ENCODE results near the gene SMG6. TPM values are rescaled to one million over a fixed set of nuclear protein-coding genes. Genes with fewer than 3 reads are reported as not detected.
"Not testable (repeated sequence)": the region's sequence is repeated elsewhere in the genome, so short reads cannot be mapped to it uniquely, and the experiment has no call there.

The SMG6 gene
- total and polyA plus RNA-seq, 11 donors, result 12.2 to 38.6 (median 22.1) TPM

GRCh38 chr17:2319051-2319450 is 15.5 kb upstream of the SMG6 start:
- no peak overlapping the region for H3K27ac ChIP-seq
- no peaks in the 10 kb centered on the region for H3K9me3 ChIP-seq
- ATAC-seq, result no peak
- H3K36me3 ChIP-seq, result peaks cover 0 to 54% (median 37%) of the 10 kb centered on the region in 9 donors
- no peak overlapping the region for H3K4me3 ChIP-seq
- intact Hi-C loops (cut with DNase I), result no loop called here
- DNase-seq, result no peak
- H3K4me1 ChIP-seq, result no peaks in the 10 kb centered on the region
- no peak for TF ChIP-seq POLR2A (IDR thresholded peaks at IDR 0.05)
- TF ChIP-seq, protein P1, sequence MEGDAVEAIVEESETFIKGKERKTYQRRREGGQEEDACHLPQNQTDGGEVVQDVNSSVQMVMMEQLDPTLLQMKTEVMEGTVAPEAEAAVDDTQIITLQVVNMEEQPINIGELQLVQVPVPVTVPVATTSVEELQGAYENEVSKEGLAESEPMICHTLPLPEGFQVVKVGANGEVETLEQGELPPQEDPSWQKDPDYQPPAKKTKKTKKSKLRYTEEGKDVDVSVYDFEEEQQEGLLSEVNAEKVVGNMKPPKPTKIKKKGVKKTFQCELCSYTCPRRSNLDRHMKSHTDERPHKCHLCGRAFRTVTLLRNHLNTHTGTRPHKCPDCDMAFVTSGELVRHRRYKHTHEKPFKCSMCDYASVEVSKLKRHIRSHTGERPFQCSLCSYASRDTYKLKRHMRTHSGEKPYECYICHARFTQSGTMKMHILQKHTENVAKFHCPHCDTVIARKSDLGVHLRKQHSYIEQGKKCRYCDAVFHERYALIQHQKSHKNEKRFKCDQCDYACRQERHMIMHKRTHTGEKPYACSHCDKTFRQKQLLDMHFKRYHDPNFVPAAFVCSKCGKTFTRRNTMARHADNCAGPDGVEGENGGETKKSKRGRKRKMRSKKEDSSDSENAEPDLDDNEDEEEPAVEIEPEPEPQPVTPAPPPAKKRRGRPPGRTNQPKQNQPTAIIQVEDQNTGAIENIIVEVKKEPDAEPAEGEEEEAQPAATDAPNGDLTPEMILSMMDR (IDR thresholded peaks at IDR 0.05), result no peak
- H3K27me3 ChIP-seq, result no peaks in the 10 kb centered on the region

- no peak for ATAC-seq
- WGBS, 4 donors, result 92 to 96% (median 94%) methylated on average over 3 of the region's 3 CpGs
- intact Hi-C loops (cut with DNase I), result no loop called here
Measured at GRCh38 chr17:2317796-2318195, 14.2 kb upstream of the SMG6 start.

DNA sequence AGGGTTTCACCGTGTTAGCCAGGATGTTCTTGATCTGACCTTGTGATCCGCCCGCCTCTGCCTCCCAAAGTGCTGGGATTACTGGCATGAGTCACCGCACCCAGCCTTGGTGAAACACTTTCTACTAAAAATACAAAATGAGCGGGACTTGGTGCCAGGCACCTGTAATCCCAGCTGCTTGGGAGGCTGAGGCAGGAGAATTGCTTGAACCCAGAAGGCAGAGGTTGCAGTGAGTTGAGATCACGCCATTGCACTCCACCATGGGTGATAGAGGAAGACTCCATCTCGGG is 13.3 kb upstream of the SMG6 start:
- peaks cover 0 to 32% (median 15%) of the 10 kb centered on the region in 9 donors for H3K36me3 ChIP-seq
- H3K27me3 ChIP-seq; H3K27ac ChIP-seq; H3K4me3 ChIP-seq; DNase-seq; ATAC-seq; intact Hi-C loops (cut with DNase I); H3K4me1 ChIP-seq; H3K9me3 ChIP-seq: not testable (repeated sequence)
- 86 to 93% (median 89%) methylated on average over 7 of the region's 7 CpGs for WGBS, 4 donors

More at GRCh38 chr17:2317796-2318195, 14.2 kb upstream of the SMG6 start:
- no peaks in the 10 kb centered on the region for H3K4me1 ChIP-seq
- TF ChIP-seq POLR2A (IDR thresholded peaks at IDR 0.05), result no peak
- TF ChIP-seq, protein P1 (IDR thresholded peaks at IDR 0.05), result no peak
- H3K4me3 ChIP-seq, result no peak overlapping the region
- peaks cover 0 to 42% (median 24%) of the 10 kb centered on the region in 9 donors for H3K36me3 ChIP-seq
- no peak for DNase-seq
- H3K27me3 ChIP-seq, result no peaks in the 10 kb centered on the region
- no peak overlapping the region for H3K27ac ChIP-seq
- no peaks in the 10 kb centered on the region for H3K9me3 ChIP-seq

GRCh38 chr17:2312736-2313135 is 9.2 kb upstream of the SMG6 start:
- no peak overlapping the region for H3K4me3 ChIP-seq
- no peaks in the 10 kb centered on the region for H3K27me3 ChIP-seq
- H3K36me3 ChIP-seq, result peaks cover 0 to 4% (median 0%) of the 10 kb centered on the region in 9 donors
- DNase-seq, result no peak
- no peaks in the 10 kb centered on the region for H3K9me3 ChIP-seq
- TF ChIP-seq, protein P1 (IDR thresholded peaks at IDR 0.05), result no peak
- TF ChIP-seq POLR2A (IDR thresholded peaks at IDR 0.05), result no peak
- WGBS, 4 donors, result 74 to 87% (median 81%) methylated on average over 5 of the region's 5 CpGs
- ATAC-seq, result no peak
- intact Hi-C loops (cut with DNase I), result no loop called here
- H3K27ac ChIP-seq, result no peak overlapping the region
- H3K4me1 ChIP-seq, result peaks cover 0 to 5% (median 0%) of the 10 kb centered on the region in 12 donors

All from heart left ventricle (tissue), 16 donors.